ENCODE data around the gene BIN2.

DNA sequence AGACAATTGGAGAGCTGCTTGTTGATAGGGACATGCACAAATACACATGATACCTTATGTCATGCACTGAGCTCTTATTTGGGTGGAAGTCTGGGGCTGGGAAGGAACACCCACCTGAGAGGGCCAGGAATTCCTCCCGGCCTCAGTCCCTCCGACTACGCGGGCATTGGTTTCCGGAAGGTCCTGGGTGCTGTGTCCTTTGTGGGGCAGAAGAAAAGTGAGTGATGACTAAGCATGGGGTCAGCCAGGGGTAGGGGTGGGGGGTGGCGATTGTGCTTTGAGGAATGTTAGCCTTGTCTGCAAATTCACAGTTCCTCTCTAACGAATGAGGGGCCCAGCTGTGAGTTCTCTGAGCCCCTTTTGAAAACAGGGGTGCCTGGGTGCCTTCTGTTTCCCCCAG, 21.7 kb upstream of the BIN2 start:
- no peak for TF ChIP-seq EZH2phosphoT487 (IDR thresholded peaks at IDR 0.05; ENCODE audit: insufficient read depth, low read depth)
- TF ChIP-seq EZH2 (IDR thresholded peaks at IDR 0.05; ENCODE audit: insufficient read depth, poor library complexity, severe bottlenecking) = no peak
